Fibroblast of pulmonary artery (primary cell): Measurements from ENCODE around the gene TRIO.

ENCODE experiments used
- DNase-seq: peaks from one replicate; pipeline ENCODE4 v3.0.0-alpha.2; 2010; ENCODE audit warnings: low read depth
- H3K4me3 ChIP-seq: replicated peaks from 2 replicates; pipeline ENCODE4 v1.5.1; 2011; ENCODE audit warnings: low read depth, mild to moderate bottlenecking, control low read depth, low read length, moderate library complexity
- CTCF ChIP-seq: IDR thresholded peaks from 2 replicates; pipeline ENCODE4 v1.5.1; 2011; ENCODE audit warnings: mild to moderate bottlenecking, control low read depth, low read length, inconsistent platforms; ENCODE audit errors: missing control alignments

The TRIO gene

GRCh38 chr5:14512574-14512973 lies 369.4 kb downstream of the TRIO start:
- no peak for TF ChIP-seq CTCF
- no peak overlapping the region for H3K4me3 ChIP-seq
- no peak for DNase-seq

- TF ChIP-seq CTCF = no peak
- no peak for DNase-seq
These were observed 370.1 kb downstream of the TRIO start for GRCh38 chr5:14513266-14513665.

GRCh38 chr5:14516901-14517300 lies 373.8 kb downstream of the TRIO start:
- no peak overlapping the region for H3K4me3 ChIP-seq
- no peak for DNase-seq
- no peak for TF ChIP-seq CTCF

More at GRCh38 chr5:14513266-14513665, 370.1 kb downstream of the TRIO start:
- no peak overlapping the region for H3K4me3 ChIP-seq

- DNase-seq = no peak
- no peak for TF ChIP-seq CTCF
- no peak overlapping the region for H3K4me3 ChIP-seq
These were observed 375.5 kb downstream of the TRIO start for GRCh38 chr5:14518638-14519037.

- TF ChIP-seq CTCF = no peak
- DNase-seq = no peak
- H3K4me3 ChIP-seq = no peak overlapping the region
These were observed 378.6 kb downstream of the TRIO start for GRCh38 chr5:14521748-14522147.

GRCh38 chr5:14522721-14523120 lies 379.6 kb downstream of the TRIO start:
- DNase-seq = no peak
- no peak overlapping the region for H3K4me3 ChIP-seq
- TF ChIP-seq CTCF = no peak

- no peak for TF ChIP-seq CTCF
- DNase-seq = no peak
These were observed 380.3 kb downstream of the TRIO start for GRCh38 chr5:14523243-14524034.

More at GRCh38 chr5:14523243-14524034, 380.3 kb downstream of the TRIO start:
- no peak overlapping the region for H3K4me3 ChIP-seq
